Activated naive CD4-positive, alpha-beta T cell treated with anti-CD3 and anti-CD28 coated beads for 36 hours (primary cell): ENCODE measurements around the gene FLACC1. TPM values are rescaled to one million over a fixed set of nuclear protein-coding genes. Genes with fewer than 3 reads are reported as not detected.
"Not testable (repeated sequence)": the region's sequence is repeated elsewhere in the genome, so short reads cannot be mapped to it uniquely, and the experiment has no call there.

ENCODE experiments used
- CTCF ChIA-PET: fragments of 350-600 bp; sonication (Branson Sonifier 250); formaldehyde crosslinking; loops from one replicate; lab custom pipeline; 2021; ENCODE audit warnings: antibody characterized with exemption; lab: Charles Lee
- DNase-seq: peaks from one replicate; pipeline ENCODE4 v3.0.0-alpha.2; 2020
- H3K27ac Mint-ChIP-seq: one replicate; pipeline ENCODE4 v1.8.0; 2021; ENCODE audit warnings: mild to moderate bottlenecking, mixed read lengths
- H3K27me3 Mint-ChIP-seq: one replicate; pipeline ENCODE4 v1.8.0; 2021; ENCODE audit warnings: low read depth, mixed read lengths
- H3K36me3 Mint-ChIP-seq: one replicate; pipeline ENCODE4 v1.8.0; 2021; ENCODE audit warnings: low read depth, mixed read lengths
- H3K4me1 Mint-ChIP-seq: one replicate; pipeline ENCODE4 v1.8.0; 2021; ENCODE audit warnings: low read depth, mixed read lengths
- H3K4me3 Mint-ChIP-seq: one replicate; pipeline ENCODE4 v1.8.0; 2021; ENCODE audit warnings: mild to moderate bottlenecking, moderate library complexity, mixed read lengths
- H3K9me3 Mint-ChIP-seq: one replicate; pipeline ENCODE4 v1.8.0; 2021; ENCODE audit warnings: mixed read lengths
- intact Hi-C: fragments of 100-400 bp; cut with micrococcal nuclease; formaldehyde crosslinking; loops from one replicate; pipeline ENCODE4 v1.15.1; 2023
- total RNA-seq, 2 experiments: library from RNA; stranded (reverse); gene quantifications; one replicate each; pipeline ENCODE4 v1.2.3, GENCODE V29; 2021

The FLACC1 gene
- total RNA-seq, 2 experiments from 2014 or later = 0.57 to 0.84 TPM

DNA sequence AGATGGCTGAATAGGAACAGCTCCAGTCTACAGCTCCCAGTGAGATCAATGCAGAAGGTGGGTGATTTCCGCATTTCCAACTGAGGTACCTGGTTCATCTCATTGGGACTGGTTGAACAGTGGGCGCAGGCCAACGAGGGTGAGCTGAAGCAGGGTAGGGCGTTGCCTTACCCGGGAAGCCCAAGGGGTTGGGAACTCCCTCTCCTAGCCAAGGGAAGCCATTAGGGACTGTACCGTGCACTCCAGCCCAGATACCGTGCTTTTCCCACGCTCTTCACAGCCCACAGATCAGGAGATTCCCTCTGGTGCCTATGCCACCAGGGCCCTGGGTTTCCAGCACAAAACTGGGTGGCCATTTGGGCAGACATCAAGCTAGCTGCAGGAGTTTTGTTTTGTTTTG is 12.2 kb upstream of the FLACC1 start:
- H3K27ac Mint-ChIP-seq, CTCF ChIA-PET, intact Hi-C loops, DNase-seq, H3K27me3 Mint-ChIP-seq, H3K4me3 Mint-ChIP-seq, H3K4me1 Mint-ChIP-seq: not testable (repeated sequence)
- Mint-ChIP-seq H3K9me3 (peaks cover 13% of the 10 kb centered on the region), H3K36me3 (peaks cover 47% of the 10 kb centered on the region)

DNA sequence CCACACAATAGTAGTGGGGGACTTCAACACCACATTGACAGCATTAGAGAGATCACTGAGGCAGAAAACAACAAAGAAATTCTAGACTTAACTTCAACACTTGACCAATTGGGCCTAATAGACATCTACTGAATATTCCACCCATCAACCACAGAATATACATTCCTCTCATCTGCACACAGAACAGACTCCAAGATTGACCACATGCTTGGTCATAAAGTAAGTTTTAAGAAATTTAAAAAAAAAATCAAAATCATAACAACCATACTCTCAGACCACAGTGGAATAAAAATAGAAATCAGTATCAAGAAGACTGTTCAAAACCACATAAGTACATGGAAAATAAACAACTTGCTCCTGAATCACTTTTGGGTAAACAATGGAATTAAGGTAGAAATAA is 9.0 kb upstream of the FLACC1 start:
- peaks cover 38% of the 10 kb centered on the region for H3K36me3 Mint-ChIP-seq
- H3K4me3 Mint-ChIP-seq = no peak overlapping the region

DNA sequence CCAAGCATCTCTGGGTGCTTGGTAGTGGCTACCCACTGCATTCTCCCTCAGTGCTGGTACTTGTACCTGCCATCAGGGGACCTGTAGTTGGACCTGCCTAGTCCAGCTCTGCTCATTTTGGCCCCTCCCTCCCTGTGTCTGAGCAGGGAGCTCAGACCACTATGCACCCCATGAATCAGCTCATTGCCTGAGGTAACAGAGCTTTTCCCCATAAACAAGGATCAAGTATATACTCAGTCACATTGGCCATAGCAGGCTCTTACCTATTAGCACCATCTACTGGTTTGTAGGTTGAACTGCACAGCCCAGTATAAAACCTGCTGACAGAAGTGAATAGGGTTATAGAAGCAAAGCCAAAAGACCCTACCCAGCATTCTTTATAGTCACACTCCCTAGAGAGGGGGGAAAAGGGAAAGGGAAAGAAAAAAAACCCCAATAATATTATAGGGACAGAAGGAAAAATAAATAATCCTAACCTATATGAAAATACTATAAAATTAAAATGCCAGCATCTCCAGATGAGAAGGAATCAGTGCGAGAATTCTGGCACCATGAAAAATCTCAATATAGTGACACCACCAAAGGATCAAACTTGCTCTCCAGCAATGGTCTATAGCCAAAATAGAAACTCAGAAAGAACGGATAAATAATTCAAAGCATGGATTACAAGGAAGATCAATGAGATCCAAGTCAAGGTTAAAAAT is 6.9 kb upstream of the FLACC1 start:
- no peak overlapping the region for H3K27ac Mint-ChIP-seq
- CTCF ChIA-PET = interaction anchor here (0.6 to 4.3 kb wide), 36 partner anchors 12 to 663 kb away, joined by 3 to 66 read pairs (median 3); partner anchors contain the start of genes CASP10 and CASP8
- H3K9me3 Mint-ChIP-seq = peaks cover 13% of the 10 kb centered on the region
- peak; percentile 48 for DNase-seq
- no peaks in the 10 kb centered on the region for H3K27me3 Mint-ChIP-seq
- peaks cover 25% of the 10 kb centered on the region for H3K36me3 Mint-ChIP-seq
- H3K4me1 Mint-ChIP-seq = peaks cover 13% of the 10 kb centered on the region
- intact Hi-C loops = loop anchor here (1.0 to 5.0 kb wide), 8 partner anchors 19 to 813 kb away; partner anchors contain the start of genes CASP10 and CFLAR
- no peak overlapping the region for H3K4me3 Mint-ChIP-seq

More for the DNA sequence above, 9.0 kb upstream of the FLACC1 start:
- DNase-seq = no peak
- Mint-ChIP-seq H3K27ac (no peak overlapping the region), H3K9me3 (peaks cover 13% of the 10 kb centered on the region), H3K4me1 (peaks cover 8% of the 10 kb centered on the region), H3K27me3 (no peaks in the 10 kb centered on the region)
- intact Hi-C loops = no loop called here
- CTCF ChIA-PET = interaction anchor here (1.8 to 4.2 kb wide), 2 partner anchors 11 to 129 kb away, joined by 4 to 46 read pairs; no protein-coding TSS in a partner anchor

DNA sequence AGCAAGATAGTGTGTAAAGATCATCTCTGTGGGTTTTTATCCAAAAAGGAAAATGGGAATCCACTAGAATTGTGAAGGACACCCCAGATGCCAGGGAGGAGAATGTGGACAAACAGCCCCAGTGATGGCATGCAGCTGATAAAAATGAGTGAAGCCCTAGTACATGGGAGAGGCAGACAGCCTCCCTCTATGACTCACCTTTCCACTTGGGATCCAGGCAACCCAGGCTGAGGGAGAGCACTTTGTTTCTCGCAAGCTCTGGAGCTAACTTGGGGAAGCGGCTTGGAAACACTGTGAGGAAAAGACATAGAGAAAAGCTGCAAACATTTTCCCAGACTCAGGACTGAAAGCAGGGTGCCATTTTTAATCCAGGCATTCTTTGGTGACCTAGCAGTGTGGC is 5.3 kb upstream of the FLACC1 start:
- Mint-ChIP-seq H3K36me3 (peaks cover 19% of the 10 kb centered on the region), H3K4me1 (peaks cover 16% of the 10 kb centered on the region), H3K9me3 (peaks cover 10% of the 10 kb centered on the region), H3K27me3 (no peaks in the 10 kb centered on the region), H3K4me3 (no peak overlapping the region), H3K27ac (no peak overlapping the region)
- CTCF ChIA-PET = interaction anchor here (0.7 to 4.3 kb wide), 7 partner anchors 30 to 905 kb away, joined by 3 to 66 read pairs (median 6); partner anchors contain the start of gene CASP8
- no peak for DNase-seq
- intact Hi-C loops = loop anchor here (5.0 kb wide), 2 partner anchors 245 to 815 kb away; partner anchors contain the start of gene CFLAR

DNA sequence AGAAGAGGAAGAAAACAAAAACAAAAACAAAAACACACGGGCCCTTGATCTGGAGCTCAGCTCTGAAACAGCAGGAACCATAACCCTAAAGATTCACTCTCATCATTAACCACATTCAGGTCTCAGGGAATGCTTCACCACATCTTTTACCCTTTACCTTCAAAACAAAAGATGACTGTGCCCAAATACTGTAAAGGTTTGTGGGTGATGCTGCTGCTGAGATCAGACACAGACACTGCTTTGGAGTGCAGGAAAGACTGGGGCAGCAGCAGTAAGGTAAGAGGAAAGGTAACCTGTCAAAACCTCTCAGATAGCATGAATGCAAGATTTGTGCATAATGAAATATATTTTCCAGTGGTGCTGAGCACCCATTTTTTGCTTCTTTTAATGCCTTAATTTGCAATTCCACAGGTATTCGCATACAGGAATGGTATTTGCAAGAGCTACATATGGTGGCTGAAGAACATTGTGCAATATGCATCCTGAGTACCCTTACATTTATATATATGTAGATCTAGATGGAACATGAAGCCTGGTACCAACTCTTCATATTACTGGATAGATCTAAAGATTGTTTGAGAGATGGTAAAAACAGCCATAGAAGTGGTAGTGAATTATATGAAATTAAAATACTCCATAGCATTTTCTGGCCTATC is 4.1 kb upstream of the FLACC1 start:
- CTCF ChIA-PET = interaction anchor here (1.2 kb wide), 2 partner anchors 124 to 128 kb away, joined by 5 to 6 read pairs; no protein-coding TSS in a partner anchor
- DNase-seq = no peak
- Mint-ChIP-seq H3K4me1 (peaks cover 16% of the 10 kb centered on the region), H3K27me3 (no peaks in the 10 kb centered on the region), H3K9me3 (no peaks in the 10 kb centered on the region), H3K4me3 (no peak overlapping the region), H3K27ac (no peak overlapping the region), H3K36me3 (peaks cover 8% of the 10 kb centered on the region)
- intact Hi-C loops = loop anchor here (5.0 kb wide), 2 partner anchors 244 to 816 kb away; partner anchors contain the start of gene CFLAR

DNA sequence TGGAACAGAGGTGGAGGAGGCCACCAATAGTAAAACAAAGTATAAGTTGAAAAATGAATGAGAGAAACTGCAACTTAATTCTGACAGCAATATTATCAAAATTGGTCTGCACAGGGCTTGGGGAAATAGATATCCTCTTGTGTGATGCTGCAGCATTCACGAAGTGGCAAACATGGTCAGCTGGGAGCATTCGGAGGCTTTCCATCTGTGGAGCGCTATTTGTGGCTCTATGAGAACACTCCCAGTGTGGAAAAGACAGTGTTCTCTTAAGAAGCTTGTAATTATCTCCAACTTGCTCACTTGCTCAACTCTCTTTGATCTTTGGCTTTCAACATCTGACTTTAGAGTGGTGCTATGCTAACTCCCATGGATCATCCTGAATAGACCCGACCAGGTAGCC is 3.1 kb upstream of the FLACC1 start:
- Mint-ChIP-seq H3K27ac (no peak overlapping the region), H3K27me3 (no peaks in the 10 kb centered on the region), H3K9me3 (no peaks in the 10 kb centered on the region), H3K36me3 (peaks cover 8% of the 10 kb centered on the region), H3K4me3 (no peak overlapping the region), H3K4me1 (peaks cover 16% of the 10 kb centered on the region)
- intact Hi-C loops = loop anchor here (5.0 kb wide), 2 partner anchors 243 to 817 kb away; partner anchors contain the start of gene CFLAR
- DNase-seq = no peak
- CTCF ChIA-PET = interaction anchor here (0.6 to 1.2 kb wide), 3 partner anchors 123 to 377 kb away, joined by 4 to 6 read pairs (median 5); no protein-coding TSS in a partner anchor

DNA sequence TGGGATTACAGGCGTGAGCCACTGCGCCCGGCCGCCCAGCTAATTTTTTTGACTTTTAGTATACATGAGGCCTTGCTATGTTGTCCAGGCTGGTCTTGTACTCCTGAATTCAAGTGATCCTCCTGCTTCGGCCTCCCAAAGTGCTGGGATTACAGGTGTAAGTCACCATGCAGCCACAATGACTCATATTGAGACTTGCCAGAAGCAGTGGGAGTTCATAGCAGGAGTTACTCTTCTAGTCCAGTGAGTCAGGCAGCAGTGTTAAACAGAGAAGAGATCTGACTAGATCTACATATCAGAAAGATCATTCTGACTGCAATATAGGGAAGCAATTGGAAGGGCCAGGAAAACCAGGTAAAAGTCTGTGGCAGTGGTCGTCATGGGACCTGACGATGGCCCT is 1.5 kb upstream of the FLACC1 start:
- Mint-ChIP-seq H3K9me3 (no peaks in the 10 kb centered on the region), H3K4me3 (no peak overlapping the region), H3K27me3 (no peaks in the 10 kb centered on the region), H3K36me3 (peaks cover 9% of the 10 kb centered on the region), H3K27ac (no peak overlapping the region), H3K4me1 (peaks cover 14% of the 10 kb centered on the region)
- CTCF ChIA-PET = interaction anchor here (0.9 to 1.2 kb wide), 2 partner anchors 12 to 127 kb away, joined by 3 read pairs; no protein-coding TSS in a partner anchor
- DNase-seq = peak; percentile 28
- intact Hi-C loops = no loop called here

DNA sequence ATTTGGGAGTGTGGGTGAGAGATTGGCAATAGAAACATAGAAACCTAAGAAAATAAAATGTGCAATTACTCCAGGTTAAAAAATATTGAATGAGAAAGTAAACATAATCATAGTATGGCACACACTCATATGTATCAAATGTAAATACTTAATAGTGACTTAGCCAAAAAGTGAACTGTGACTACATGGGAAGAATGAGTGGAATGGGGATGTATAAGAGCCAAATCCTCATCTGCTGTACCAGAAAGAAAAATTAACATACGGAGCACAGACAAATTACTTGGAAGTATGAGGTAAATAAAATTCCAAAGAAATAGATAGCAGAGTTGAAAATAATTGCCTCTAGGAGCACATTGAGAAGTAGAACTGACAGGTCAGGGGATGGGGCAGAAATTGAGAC is 4.0 kb downstream of the FLACC1 start:
- no peaks in the 10 kb centered on the region for H3K4me1 Mint-ChIP-seq
- H3K27me3 Mint-ChIP-seq = no peaks in the 10 kb centered on the region
- DNase-seq = no peak
- H3K36me3 Mint-ChIP-seq = peaks cover 3% of the 10 kb centered on the region
- CTCF ChIA-PET = interaction anchor here (0.9 to 1.8 kb wide), 2 partner anchors 11 to 47 kb away, joined by 3 to 13 read pairs; no protein-coding TSS in a partner anchor
- H3K4me3 Mint-ChIP-seq = no peak overlapping the region
- H3K9me3 Mint-ChIP-seq = no peaks in the 10 kb centered on the region
- intact Hi-C loops = no loop called here
- H3K27ac Mint-ChIP-seq = no peak overlapping the region

DNA sequence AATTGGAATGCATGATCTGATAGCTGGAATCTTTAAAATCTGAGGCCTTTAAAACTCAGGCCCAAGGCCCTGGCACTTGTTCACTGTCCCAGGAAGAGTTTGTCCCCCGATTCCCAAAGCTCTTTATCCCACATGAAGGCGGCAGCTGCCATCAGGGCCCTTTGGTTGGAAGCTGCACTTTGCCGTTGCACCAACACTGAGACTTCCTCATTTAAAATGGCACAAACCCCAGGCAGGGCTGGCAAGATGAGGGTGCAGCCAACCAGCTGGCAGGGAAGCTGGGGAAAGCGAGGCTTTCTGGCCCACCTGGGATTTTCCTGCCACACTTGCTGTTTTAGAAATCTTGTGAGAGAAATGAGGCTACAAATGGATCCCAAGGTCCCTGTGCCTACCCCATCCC is 6.3 kb downstream of the FLACC1 start:
- H3K27me3 Mint-ChIP-seq = no peaks in the 10 kb centered on the region

DNA sequence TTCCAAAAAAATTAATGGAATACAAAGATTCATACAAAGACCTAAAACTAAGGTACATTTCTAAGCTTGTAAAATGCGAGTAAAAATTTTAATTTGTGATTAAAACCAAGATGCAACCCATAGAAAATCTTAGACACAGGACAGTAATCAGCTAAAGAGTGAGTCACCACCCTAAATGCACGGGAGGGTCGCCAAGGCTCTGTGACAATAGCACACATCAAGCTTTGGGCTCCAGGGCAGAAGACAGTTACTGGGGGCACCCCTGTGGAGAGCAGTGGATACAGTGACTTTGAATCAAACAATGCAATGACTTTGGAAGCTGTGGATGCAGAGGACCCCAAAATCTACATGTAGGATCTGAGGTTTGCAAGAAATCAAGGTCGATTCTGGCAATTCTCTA is 7.5 kb downstream of the FLACC1 start:
- intact Hi-C loops = no loop called here

More for the DNA sequence above, 6.3 kb downstream of the FLACC1 start:
- no peak for DNase-seq
- CTCF ChIA-PET = no interaction called here
- intact Hi-C loops = no loop called here
- no peak overlapping the region for H3K4me3 Mint-ChIP-seq
- H3K9me3 Mint-ChIP-seq = no peaks in the 10 kb centered on the region
- H3K27ac Mint-ChIP-seq = no peak overlapping the region
- H3K36me3 Mint-ChIP-seq = peaks cover 6% of the 10 kb centered on the region
- H3K4me1 Mint-ChIP-seq = no peaks in the 10 kb centered on the region

DNA sequence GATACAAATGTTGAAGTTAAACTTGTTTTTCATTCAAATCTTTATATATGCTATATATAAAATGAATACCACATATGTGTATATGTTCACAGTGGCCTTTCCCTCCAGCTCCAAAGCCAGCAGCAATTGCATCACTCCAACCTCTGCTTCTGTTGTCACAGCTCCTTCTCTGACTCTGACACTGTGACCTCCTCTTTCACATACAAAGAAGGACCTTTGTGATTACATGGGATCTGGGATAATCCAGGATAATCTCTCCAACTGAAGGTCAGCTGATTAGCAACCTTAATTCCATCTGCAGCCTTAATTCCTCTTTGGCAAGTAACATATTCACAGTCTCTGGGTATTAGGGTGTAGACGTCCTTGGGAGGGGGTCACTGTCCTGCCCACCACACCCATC is 8.4 kb downstream of the FLACC1 start:
- Mint-ChIP-seq H3K27ac (no peak overlapping the region), H3K36me3 (peaks cover 3% of the 10 kb centered on the region), H3K27me3 (no peaks in the 10 kb centered on the region), H3K4me3 (no peak overlapping the region), H3K9me3 (no peaks in the 10 kb centered on the region), H3K4me1 (no peaks in the 10 kb centered on the region)
- intact Hi-C loops = no loop called here
- CTCF ChIA-PET = no interaction called here
- DNase-seq = no peak

More for the DNA sequence above, 7.5 kb downstream of the FLACC1 start:
- no peak for DNase-seq
- no peaks in the 10 kb centered on the region for H3K9me3 Mint-ChIP-seq
- no peaks in the 10 kb centered on the region for H3K4me1 Mint-ChIP-seq
- peaks cover 6% of the 10 kb centered on the region for H3K36me3 Mint-ChIP-seq
- CTCF ChIA-PET = interaction anchor here (1.5 kb wide), 1 partner anchor 14 kb away, joined by 4 read pairs; no protein-coding TSS in a partner anchor
- no peak overlapping the region for H3K27ac Mint-ChIP-seq
- H3K27me3 Mint-ChIP-seq = no peaks in the 10 kb centered on the region
- H3K4me3 Mint-ChIP-seq = no peak overlapping the region

DNA sequence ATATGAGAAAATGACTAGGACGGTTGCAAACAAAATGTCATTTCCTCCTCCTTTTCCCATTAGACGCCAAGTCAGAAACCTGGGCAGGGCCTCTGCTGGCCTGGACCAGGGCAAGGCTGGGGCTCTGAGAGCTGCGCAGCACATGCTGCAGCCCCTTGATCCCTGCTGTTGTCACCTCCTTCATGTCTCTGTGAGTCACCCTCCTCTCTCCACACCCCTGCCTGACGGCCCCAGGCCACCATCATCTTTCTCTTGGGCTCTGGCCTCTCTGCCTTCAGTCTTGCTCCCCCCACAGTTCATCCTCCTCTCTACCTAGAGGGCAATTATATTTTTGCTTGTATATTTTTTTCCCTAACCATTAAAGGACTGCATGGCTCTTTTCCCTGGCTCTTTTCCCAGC is 10.0 kb downstream of the FLACC1 start:
- Mint-ChIP-seq H3K4me3 (no peak overlapping the region), H3K27me3 (no peaks in the 10 kb centered on the region), H3K4me1 (no peaks in the 10 kb centered on the region), H3K9me3 (no peaks in the 10 kb centered on the region), H3K27ac (no peak overlapping the region), H3K36me3 (peaks cover 10% of the 10 kb centered on the region)
- CTCF ChIA-PET = no interaction called here
- intact Hi-C loops = no loop called here
- DNase-seq = no peak
